WTC11 (cell line): Measurements from ENCODE around the gene TOGARAM2.

Source experiments
- TF ChIP-seq, protein P1 (sequence below): fragments of 200-600 bp; IDR thresholded peaks from 2 replicates; pipeline ENCODE4 v1.8.0; 2022; ENCODE audit warnings: antibody characterized with exemption
- TF ChIP-seq, protein P2 (sequence below): sonication (generic); formaldehyde crosslinking; IDR thresholded peaks from 2 replicates; pipeline ENCODE4 v1.8.1; 2023; ENCODE audit warnings: mild to moderate bottlenecking, missing genetic modification reagents, borderline replicate concordance

DNA sequence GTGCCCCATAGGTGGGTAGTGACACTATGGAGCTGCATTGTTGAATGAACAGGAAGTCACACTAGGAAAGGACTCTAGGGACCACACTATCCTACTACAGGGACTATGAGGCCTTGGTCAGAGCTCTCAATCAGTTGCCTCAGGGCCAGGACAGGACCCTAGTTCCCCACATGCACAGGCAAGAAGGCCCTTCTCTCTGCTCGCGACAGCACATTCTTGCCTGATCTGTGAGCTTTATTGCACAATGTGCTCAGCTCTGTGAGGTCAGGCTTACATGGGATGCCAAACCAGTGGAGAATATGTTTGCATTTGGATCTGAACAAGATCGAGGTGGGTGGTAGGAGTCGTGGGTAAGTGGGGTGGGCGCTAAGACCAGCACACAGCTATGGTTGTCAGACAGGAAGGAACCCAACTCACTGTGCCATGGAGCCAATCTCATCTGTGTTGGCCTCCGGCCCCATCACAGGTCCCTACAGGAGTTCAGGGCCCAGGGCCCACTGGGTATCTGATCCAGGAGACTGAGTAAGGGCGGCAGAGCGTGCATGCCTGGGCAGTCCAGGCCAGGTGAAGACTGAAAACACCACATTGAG lies 85.3 kb downstream of the TOGARAM2 start:
- TF ChIP-seq, protein P1, sequence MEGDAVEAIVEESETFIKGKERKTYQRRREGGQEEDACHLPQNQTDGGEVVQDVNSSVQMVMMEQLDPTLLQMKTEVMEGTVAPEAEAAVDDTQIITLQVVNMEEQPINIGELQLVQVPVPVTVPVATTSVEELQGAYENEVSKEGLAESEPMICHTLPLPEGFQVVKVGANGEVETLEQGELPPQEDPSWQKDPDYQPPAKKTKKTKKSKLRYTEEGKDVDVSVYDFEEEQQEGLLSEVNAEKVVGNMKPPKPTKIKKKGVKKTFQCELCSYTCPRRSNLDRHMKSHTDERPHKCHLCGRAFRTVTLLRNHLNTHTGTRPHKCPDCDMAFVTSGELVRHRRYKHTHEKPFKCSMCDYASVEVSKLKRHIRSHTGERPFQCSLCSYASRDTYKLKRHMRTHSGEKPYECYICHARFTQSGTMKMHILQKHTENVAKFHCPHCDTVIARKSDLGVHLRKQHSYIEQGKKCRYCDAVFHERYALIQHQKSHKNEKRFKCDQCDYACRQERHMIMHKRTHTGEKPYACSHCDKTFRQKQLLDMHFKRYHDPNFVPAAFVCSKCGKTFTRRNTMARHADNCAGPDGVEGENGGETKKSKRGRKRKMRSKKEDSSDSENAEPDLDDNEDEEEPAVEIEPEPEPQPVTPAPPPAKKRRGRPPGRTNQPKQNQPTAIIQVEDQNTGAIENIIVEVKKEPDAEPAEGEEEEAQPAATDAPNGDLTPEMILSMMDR: no peak
- TF ChIP-seq, protein P2, sequence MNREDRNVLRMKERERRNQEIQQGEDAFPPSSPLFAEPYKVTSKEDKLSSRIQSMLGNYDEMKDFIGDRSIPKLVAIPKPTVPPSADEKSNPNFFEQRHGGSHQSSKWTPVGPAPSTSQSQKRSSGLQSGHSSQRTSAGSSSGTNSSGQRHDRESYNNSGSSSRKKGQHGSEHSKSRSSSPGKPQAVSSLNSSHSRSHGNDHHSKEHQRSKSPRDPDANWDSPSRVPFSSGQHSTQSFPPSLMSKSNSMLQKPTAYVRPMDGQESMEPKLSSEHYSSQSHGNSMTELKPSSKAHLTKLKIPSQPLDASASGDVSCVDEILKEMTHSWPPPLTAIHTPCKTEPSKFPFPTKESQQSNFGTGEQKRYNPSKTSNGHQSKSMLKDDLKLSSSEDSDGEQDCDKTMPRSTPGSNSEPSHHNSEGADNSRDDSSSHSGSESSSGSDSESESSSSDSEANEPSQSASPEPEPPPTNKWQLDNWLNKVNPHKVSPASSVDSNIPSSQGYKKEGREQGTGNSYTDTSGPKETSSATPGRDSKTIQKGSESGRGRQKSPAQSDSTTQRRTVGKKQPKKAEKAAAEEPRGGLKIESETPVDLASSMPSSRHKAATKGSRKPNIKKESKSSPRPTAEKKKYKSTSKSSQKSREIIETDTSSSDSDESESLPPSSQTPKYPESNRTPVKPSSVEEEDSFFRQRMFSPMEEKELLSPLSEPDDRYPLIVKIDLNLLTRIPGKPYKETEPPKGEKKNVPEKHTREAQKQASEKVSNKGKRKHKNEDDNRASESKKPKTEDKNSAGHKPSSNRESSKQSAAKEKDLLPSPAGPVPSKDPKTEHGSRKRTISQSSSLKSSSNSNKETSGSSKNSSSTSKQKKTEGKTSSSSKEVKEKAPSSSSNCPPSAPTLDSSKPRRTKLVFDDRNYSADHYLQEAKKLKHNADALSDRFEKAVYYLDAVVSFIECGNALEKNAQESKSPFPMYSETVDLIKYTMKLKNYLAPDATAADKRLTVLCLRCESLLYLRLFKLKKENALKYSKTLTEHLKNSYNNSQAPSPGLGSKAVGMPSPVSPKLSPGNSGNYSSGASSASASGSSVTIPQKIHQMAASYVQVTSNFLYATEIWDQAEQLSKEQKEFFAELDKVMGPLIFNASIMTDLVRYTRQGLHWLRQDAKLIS (CRISPR knock-in tag): no peak
